A549 (cell line): ENCODE measurements around the gene PARD3B.

ENCODE experiments used
- CBX2 ChIP-seq: fragments of 200-600 bp; sonication (generic); IDR thresholded peaks from 2 replicates; pipeline ENCODE4 v1.6.1; 2016; ENCODE audit warnings: low read depth, mild to moderate bottlenecking, borderline replicate concordance
- CHD2 ChIP-seq: fragments of 150-350 bp; IDR thresholded peaks from 2 replicates; pipeline ENCODE4 v1.6.1; 2014; ENCODE audit warnings: low read length; ENCODE audit not compliant: partially characterized antibody
- CTCF ChIP-seq: fragments of >200 bp; sonication (Bioruptor Twin); formaldehyde crosslinking; IDR thresholded peaks from 3 replicates; pipeline ENCODE4 v1.5.1; 2016
- RCOR1 ChIP-seq: fragments of 150-350 bp; IDR thresholded peaks from 2 replicates; pipeline ENCODE4 v1.6.1; 2014; ENCODE audit warnings: antibody characterized with exemption, low read length, low read depth

DNA sequence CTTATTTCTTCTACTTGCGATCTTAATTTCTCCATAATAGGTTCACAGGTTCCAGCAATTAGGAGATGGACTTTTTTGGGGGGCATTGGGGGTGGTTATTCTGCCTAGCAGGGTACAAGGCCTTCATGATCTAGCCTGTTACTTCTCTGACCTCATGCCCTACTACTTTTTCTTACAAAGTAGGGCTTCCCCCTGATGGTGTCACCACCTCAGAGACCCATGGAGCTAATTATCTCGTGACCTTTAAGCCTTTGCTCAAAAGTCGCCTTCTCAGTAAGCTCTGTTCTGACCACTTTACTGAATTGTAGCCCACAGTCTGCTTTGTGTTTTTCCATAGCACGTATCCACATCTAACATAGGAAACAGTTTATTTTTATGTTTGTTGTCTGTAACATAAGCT, 458.0 kb downstream of the PARD3B start:
- TF ChIP-seq CTCF = no peak
- TF ChIP-seq CHD2 = no peak
- TF ChIP-seq CBX2 = no peak
- no peak for TF ChIP-seq RCOR1
